ENCODE data around the gene EIF4B. TPM values are rescaled to one million over a fixed set of nuclear protein-coding genes. Genes with fewer than 3 reads are reported as not detected.

Gene EIF4B
- total and polyA plus RNA-seq, 9 of the 15 experiments (the other 6 are each of a cell fraction or from before 2014, with no cell fraction given): 138 to 669 (median 552) TPM

DNA sequence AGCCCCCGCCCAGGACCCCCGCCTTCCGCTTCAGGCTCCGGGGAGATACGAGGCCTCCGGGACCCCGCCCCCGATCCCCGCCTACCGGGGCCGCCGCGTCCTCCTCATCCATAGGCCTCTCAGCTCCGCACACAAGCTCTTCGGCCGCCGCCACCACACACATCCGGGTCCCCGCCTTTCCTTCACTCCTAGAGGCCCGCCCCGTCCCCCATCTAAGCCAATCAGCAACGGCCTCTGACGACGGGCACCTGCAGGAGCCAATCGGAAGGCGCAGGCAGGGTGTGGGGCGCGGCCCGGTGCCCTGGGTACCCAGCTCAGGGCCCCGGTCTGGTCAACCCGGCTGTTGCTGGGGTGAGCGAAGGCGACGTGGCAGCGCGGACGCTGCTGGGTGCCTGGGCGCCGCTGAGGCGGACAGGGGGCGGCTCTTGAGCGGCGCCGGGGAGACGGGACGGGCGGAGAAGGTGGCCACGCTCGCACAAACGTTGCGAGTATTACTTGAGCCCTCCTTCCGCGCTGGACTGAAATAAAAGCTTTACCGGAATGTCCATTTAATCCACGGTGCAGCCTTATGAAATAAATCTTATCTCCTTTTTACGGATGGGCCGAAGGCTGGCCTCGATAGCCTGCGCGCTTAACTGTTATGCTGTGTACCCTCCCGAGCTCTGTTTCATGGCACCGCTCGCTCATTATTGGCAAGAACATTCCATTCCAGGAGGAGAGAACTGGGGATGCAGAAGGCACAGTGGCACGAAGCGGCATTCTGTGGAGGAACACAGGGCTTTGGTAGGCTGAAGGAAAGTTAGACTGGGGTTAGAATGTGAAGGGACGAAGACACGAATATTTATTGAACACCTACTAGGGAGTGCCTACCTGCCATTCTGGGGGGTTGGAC is 73.2 kb downstream of the EIF4B start, which contains the start of gene SPRYD3 (continued):
- TF ChIP-seq, protein P1, sequence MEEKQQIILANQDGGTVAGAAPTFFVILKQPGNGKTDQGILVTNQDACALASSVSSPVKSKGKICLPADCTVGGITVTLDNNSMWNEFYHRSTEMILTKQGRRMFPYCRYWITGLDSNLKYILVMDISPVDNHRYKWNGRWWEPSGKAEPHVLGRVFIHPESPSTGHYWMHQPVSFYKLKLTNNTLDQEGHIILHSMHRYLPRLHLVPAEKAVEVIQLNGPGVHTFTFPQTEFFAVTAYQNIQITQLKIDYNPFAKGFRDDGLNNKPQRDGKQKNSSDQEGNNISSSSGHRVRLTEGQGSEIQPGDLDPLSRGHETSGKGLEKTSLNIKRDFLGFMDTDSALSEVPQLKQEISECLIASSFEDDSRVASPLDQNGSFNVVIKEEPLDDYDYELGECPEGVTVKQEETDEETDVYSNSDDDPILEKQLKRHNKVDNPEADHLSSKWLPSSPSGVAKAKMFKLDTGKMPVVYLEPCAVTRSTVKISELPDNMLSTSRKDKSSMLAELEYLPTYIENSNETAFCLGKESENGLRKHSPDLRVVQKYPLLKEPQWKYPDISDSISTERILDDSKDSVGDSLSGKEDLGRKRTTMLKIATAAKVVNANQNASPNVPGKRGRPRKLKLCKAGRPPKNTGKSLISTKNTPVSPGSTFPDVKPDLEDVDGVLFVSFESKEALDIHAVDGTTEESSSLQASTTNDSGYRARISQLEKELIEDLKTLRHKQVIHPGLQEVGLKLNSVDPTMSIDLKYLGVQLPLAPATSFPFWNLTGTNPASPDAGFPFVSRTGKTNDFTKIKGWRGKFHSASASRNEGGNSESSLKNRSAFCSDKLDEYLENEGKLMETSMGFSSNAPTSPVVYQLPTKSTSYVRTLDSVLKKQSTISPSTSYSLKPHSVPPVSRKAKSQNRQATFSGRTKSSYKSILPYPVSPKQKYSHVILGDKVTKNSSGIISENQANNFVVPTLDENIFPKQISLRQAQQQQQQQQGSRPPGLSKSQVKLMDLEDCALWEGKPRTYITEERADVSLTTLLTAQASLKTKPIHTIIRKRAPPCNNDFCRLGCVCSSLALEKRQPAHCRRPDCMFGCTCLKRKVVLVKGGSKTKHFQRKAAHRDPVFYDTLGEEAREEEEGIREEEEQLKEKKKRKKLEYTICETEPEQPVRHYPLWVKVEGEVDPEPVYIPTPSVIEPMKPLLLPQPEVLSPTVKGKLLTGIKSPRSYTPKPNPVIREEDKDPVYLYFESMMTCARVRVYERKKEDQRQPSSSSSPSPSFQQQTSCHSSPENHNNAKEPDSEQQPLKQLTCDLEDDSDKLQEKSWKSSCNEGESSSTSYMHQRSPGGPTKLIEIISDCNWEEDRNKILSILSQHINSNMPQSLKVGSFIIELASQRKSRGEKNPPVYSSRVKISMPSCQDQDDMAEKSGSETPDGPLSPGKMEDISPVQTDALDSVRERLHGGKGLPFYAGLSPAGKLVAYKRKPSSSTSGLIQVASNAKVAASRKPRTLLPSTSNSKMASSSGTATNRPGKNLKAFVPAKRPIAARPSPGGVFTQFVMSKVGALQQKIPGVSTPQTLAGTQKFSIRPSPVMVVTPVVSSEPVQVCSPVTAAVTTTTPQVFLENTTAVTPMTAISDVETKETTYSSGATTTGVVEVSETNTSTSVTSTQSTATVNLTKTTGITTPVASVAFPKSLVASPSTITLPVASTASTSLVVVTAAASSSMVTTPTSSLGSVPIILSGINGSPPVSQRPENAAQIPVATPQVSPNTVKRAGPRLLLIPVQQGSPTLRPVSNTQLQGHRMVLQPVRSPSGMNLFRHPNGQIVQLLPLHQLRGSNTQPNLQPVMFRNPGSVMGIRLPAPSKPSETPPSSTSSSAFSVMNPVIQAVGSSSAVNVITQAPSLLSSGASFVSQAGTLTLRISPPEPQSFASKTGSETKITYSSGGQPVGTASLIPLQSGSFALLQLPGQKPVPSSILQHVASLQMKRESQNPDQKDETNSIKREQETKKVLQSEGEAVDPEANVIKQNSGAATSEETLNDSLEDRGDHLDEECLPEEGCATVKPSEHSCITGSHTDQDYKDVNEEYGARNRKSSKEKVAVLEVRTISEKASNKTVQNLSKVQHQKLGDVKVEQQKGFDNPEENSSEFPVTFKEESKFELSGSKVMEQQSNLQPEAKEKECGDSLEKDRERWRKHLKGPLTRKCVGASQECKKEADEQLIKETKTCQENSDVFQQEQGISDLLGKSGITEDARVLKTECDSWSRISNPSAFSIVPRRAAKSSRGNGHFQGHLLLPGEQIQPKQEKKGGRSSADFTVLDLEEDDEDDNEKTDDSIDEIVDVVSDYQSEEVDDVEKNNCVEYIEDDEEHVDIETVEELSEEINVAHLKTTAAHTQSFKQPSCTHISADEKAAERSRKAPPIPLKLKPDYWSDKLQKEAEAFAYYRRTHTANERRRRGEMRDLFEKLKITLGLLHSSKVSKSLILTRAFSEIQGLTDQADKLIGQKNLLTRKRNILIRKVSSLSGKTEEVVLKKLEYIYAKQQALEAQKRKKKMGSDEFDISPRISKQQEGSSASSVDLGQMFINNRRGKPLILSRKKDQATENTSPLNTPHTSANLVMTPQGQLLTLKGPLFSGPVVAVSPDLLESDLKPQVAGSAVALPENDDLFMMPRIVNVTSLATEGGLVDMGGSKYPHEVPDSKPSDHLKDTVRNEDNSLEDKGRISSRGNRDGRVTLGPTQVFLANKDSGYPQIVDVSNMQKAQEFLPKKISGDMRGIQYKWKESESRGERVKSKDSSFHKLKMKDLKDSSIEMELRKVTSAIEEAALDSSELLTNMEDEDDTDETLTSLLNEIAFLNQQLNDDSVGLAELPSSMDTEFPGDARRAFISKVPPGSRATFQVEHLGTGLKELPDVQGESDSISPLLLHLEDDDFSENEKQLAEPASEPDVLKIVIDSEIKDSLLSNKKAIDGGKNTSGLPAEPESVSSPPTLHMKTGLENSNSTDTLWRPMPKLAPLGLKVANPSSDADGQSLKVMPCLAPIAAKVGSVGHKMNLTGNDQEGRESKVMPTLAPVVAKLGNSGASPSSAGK (IDR thresholded peaks at IDR 0.05): no peak
- no peak for TF ChIP-seq SMAD3 (CRISPR knock-in tag; conservative IDR thresholded peaks at IDR 0.05)
- no peak for TF ChIP-seq ILK (tag; IDR thresholded peaks at IDR 0.05; ENCODE audit: borderline replicate concordance, low read depth)
- no peak for TF ChIP-seq SNRNP70 (optimal IDR thresholded peaks at IDR 0.05; ENCODE audit: low read depth, low read length)
- no peak for TF ChIP-seq NCOA1 (IDR thresholded peaks at IDR 0.05; ENCODE audit: low read depth)
- TF ChIP-seq RBM17 (IDR thresholded peaks at IDR 0.05; ENCODE audit: borderline replicate concordance, low read depth, low read length): no peak
- TF ChIP-seq, protein P2, sequence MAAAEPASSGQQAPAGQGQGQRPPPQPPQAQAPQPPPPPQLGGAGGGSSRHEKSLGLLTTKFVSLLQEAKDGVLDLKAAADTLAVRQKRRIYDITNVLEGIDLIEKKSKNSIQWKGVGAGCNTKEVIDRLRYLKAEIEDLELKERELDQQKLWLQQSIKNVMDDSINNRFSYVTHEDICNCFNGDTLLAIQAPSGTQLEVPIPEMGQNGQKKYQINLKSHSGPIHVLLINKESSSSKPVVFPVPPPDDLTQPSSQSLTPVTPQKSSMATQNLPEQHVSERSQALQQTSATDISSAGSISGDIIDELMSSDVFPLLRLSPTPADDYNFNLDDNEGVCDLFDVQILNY (CRISPR knock-in tag; IDR thresholded peaks at IDR 0.05): no peak
- no peak for TF ChIP-seq U2AF2 (optimal IDR thresholded peaks at IDR 0.05; ENCODE audit: low read depth, low read length)
- TF ChIP-seq CTBP1 (IDR thresholded peaks at IDR 0.05; ENCODE audit: borderline replicate concordance): peak; percentile 87
- TF ChIP-seq, protein P3, sequence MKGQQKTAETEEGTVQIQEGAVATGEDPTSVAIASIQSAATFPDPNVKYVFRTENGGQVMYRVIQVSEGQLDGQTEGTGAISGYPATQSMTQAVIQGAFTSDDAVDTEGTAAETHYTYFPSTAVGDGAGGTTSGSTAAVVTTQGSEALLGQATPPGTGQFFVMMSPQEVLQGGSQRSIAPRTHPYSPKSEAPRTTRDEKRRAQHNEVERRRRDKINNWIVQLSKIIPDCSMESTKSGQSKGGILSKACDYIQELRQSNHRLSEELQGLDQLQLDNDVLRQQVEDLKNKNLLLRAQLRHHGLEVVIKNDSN (CRISPR knock-in tag; IDR thresholded peaks at IDR 0.05): no peak
- no peak for TF ChIP-seq NCOA2 (IDR thresholded peaks at IDR 0.05; ENCODE audit: partially characterized antibody in 2 of 2)
- TF ChIP-seq, protein P4, sequence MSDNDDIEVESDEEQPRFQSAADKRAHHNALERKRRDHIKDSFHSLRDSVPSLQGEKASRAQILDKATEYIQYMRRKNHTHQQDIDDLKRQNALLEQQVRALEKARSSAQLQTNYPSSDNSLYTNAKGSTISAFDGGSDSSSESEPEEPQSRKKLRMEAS (CRISPR knock-in tag; IDR thresholded peaks at IDR 0.05): no peak
- no peak for TF ChIP-seq ZNF121 (CRISPR knock-in tag; conservative IDR thresholded peaks at IDR 0.05)
- peak; percentile 87 for TF ChIP-seq SP1 (CRISPR knock-in tag; IDR thresholded peaks at IDR 0.05)
